CD4-positive, CD25-positive, alpha-beta regulatory T cell (primary cell): ENCODE data around the gene LZTFL1. TPM values are rescaled to one million over a fixed set of nuclear protein-coding genes. Genes with fewer than 3 reads are reported as not detected.

Source experiments
- ATAC-seq, 2 donors: fragments of 150-1000 bp; cut with Tn5 transposase; one replicate each; pipeline ENCODE4 v1.10.0; 2021; ENCODE audit warnings: low read depth in 2 of 2, moderate number of reproducible peaks in 2 of 2, moderate library complexity in 1 of 2
- DNase-seq, 3 donors: peaks; one replicate each; pipeline versions ENCODE4 v3.0.0 to v3.0.0-alpha.2; 2012 to 2022; ENCODE audit warnings: mixed read lengths in 1 of 3
- H3K27ac ChIP-seq: one replicate; pipeline ENCODE4 v1.7.0; 2013; ENCODE audit warnings: mild to moderate bottlenecking, low read length; ENCODE audit not compliant: insufficient read depth, poor library complexity, severe bottlenecking
- H3K27me3 ChIP-seq: one replicate; pipeline ENCODE4 v1.7.0; 2013; ENCODE audit warnings: low read length; ENCODE audit not compliant: control insufficient read depth, insufficient read depth
- H3K36me3 ChIP-seq: one replicate; pipeline ENCODE4 v1.7.0; 2013; ENCODE audit warnings: mild to moderate bottlenecking, low read length, moderate library complexity; ENCODE audit not compliant: control insufficient read depth, insufficient read depth
- H3K4me1 ChIP-seq: 2 replicates; pipeline ENCODE4 v1.7.0; 2013; ENCODE audit warnings: mild to moderate bottlenecking, low read length; ENCODE audit not compliant: insufficient read depth, control insufficient read depth, poor library complexity, severe bottlenecking
- H3K4me3 ChIP-seq: one replicate; pipeline ENCODE4 v1.7.0; 2013; ENCODE audit warnings: low read depth, mild to moderate bottlenecking, low read length, moderate library complexity
- H3K9me3 ChIP-seq, 2 experiments: 1 replicate in 1 of 2; 2 replicates in 1 of 2; pipeline ENCODE4 v1.7.0; 2013; ENCODE audit warnings: low read length in 2 of 2, mild to moderate bottlenecking in 1 of 2, moderate library complexity in 1 of 2; ENCODE audit not compliant: control insufficient read depth in 2 of 2
- H3K27ac Mint-ChIP-seq, 3 donors: one replicate each; pipeline ENCODE4 v1.8.0; 2020 to 2022; ENCODE audit warnings: mild to moderate bottlenecking in 3 of 3, mixed read lengths in 3 of 3, moderate library complexity in 2 of 3
- H3K27me3 Mint-ChIP-seq: one replicate; pipeline ENCODE4 v1.8.0; 2022; ENCODE audit warnings: mild to moderate bottlenecking, mixed read lengths
- H3K36me3 Mint-ChIP-seq: one replicate; pipeline ENCODE4 v1.8.0; 2020; ENCODE audit warnings: mixed read lengths
- H3K4me1 Mint-ChIP-seq, 4 donors: one replicate each; pipeline ENCODE4 v1.8.0; 2020 to 2022; ENCODE audit warnings: mixed read lengths in 4 of 4, mild to moderate bottlenecking in 1 of 4
- H3K4me3 Mint-ChIP-seq, 4 donors: one replicate each; pipeline ENCODE4 v1.8.0; 2020 to 2022; ENCODE audit warnings: mild to moderate bottlenecking in 4 of 4, mixed read lengths in 4 of 4, moderate library complexity in 3 of 4
- H3K9me3 Mint-ChIP-seq, 7 donors: one replicate each; pipeline ENCODE4 v1.8.0; 2020 to 2022; ENCODE audit warnings: mixed read lengths in 7 of 7, mild to moderate bottlenecking in 3 of 7, moderate library complexity in 2 of 7
- polyA plus RNA-seq, 4 donors: library from polyadenylated mRNA; unstranded; fragments of 300-500 nt; fragmentation: Illumina TruSeq; gene quantifications; one replicate each; pipeline ENCODE4 v1.2.3, GENCODE V29; 2021
- total RNA-seq: library from RNA; stranded (reverse); gene quantifications from one replicate; pipeline ENCODE4 v1.2.3, GENCODE V29; 2022

The LZTFL1 gene
- total and polyA plus RNA-seq, 5 donors from 2014 or later, result 6.4 to 14.6 (median 11.1) TPM

DNA sequence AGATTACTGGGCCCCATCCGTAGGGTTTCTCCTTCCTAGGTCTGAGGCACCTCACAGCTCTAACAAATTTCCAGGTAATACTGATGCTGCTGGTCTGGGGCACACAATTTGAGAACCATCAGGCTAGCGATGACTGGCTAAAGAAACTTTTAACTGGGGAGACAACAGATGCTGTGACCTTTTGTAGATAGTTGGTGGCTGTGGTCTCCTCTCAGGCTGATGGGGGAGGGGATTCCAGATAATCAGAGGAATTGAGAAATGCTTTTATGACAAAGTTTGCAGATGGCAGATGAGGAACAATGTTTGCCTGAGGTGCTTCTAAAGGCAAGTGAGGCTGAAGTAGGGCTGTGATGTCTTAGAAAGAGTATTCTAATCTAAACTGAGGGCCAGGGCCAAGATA is 30.6 kb upstream of the LZTFL1 start:
- Mint-ChIP-seq H3K4me3 (no peak overlapping the region), H3K36me3 (peaks cover 4% of the 10 kb centered on the region), H3K9me3 (peaks cover 0 to 6% (median 2%) of the 10 kb centered on the region in 7 donors), H3K27ac (no peak overlapping the region), H3K27me3 (peaks cover 44% of the 10 kb centered on the region), H3K4me1 (peaks cover 22 to 54% (median 31%) of the 10 kb centered on the region in 4 donors)
- peaks cover 7% of the 10 kb centered on the region for H3K27me3 ChIP-seq
- H3K4me1 ChIP-seq, result peaks cover 27% of the 10 kb centered on the region
- no peak overlapping the region for H3K27ac ChIP-seq
- ATAC-seq, result no peak
- no peak overlapping the region for H3K4me3 ChIP-seq
- no peaks in the 10 kb centered on the region for H3K36me3 ChIP-seq
- DNase-seq, result no peak
- no peaks in the 10 kb centered on the region for H3K9me3 ChIP-seq

DNA sequence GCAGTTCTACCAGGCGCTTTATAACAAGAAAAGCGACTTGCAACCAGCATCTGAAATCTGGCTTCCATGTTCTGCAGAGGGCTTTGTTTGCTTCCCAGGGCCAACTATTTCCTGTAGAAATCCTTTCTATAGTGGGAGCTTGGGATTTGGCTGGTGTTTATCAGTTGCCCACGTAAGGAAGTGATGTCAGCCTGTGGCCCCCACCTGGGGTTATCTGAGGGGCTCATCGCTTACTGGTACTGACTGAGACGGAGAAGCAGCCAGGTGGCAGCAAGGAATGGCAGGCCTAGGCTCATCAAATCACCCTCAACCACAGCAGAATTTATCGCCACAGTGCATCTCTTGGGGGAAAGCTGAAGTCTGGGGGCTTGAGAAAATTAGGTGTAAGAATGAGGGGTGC is 29.9 kb upstream of the LZTFL1 start:
- Histone ChIP-seq H3K9me3 (no peaks in the 10 kb centered on the region), H3K36me3 (no peaks in the 10 kb centered on the region), H3K4me1 (peaks cover 27% of the 10 kb centered on the region), H3K27me3 (peaks cover 7% of the 10 kb centered on the region), H3K27ac (no peak overlapping the region), H3K4me3 (no peak overlapping the region)
- Mint-ChIP-seq H3K9me3 (peaks cover 0 to 6% (median 2%) of the 10 kb centered on the region in 7 donors), H3K27ac (no peak overlapping the region), H3K27me3 (peaks cover 49% of the 10 kb centered on the region), H3K4me3 (no peak overlapping the region), H3K36me3 (peaks cover 4% of the 10 kb centered on the region), H3K4me1 (peaks cover 24 to 60% (median 31%) of the 10 kb centered on the region in 4 donors)
- no peak for ATAC-seq
- DNase-seq, result no peak

DNA sequence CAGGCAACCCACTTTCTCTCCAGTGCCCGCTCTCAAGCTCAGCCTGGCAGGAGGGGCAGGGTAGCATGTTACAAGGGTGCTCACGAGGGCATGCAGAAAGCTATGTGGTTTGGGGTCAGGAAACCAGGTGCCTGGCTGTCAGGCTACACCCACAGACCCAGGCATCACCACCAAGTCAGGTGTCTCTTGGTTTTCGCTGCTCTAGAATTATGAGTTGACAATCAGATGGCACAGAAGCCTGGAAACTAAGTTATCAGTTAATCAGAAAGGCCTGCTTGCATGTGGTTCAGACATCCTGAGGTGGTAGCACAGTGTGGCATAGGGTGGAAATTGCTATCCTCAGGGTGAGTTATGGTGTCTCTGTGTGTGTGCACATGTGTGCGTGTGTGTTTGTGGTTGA is 28.2 kb upstream of the LZTFL1 start:
- H3K4me3 Mint-ChIP-seq, result peak overlapping the region in 3 of 4 donors; percentile 15 to 46 (median 23)
- Histone ChIP-seq H3K27me3 (peaks cover 14% of the 10 kb centered on the region), H3K9me3 (no peaks in the 10 kb centered on the region), H3K4me1 (peaks cover 27% of the 10 kb centered on the region), H3K36me3 (no peaks in the 10 kb centered on the region), H3K4me3 (peak overlapping the region; percentile 38), H3K27ac (no peak overlapping the region)
- peaks cover 4% of the 10 kb centered on the region for H3K36me3 Mint-ChIP-seq
- ATAC-seq (peak; percentile 91 to 94), DNase-seq (peak; percentile 51 to 86 (median 83))
- peaks cover 0 to 6% (median 2%) of the 10 kb centered on the region in 7 donors for H3K9me3 Mint-ChIP-seq
- H3K27me3 Mint-ChIP-seq, result peaks cover 54% of the 10 kb centered on the region
- peaks cover 21 to 60% (median 31%) of the 10 kb centered on the region in 4 donors for H3K4me1 Mint-ChIP-seq
- H3K27ac Mint-ChIP-seq, result peak overlapping the region; percentile 15 to 67 (median 44)

DNA sequence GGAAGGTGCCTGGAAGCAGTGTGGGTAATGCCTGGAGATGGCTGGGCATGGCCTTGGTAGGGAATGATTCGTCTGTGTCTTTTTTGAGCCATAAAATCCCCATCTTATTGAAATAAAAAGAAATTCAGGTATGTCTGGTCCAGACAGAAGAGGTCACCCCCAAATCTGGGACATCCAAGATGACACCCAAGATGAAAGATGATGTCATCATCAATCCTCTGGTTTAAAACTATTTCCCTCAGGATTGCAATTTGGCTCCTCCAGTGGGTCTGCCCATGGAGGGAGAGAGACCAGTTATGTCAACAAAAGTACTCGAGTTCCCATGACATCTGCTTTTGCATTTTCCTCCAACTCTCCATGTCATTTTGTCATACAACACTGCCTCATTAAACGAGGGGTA is 27.7 kb upstream of the LZTFL1 start:
- no peak for ATAC-seq
- Histone ChIP-seq H3K27me3 (peaks cover 12% of the 10 kb centered on the region), H3K36me3 (no peaks in the 10 kb centered on the region), H3K9me3 (no peaks in the 10 kb centered on the region), H3K4me3 (peak overlapping the region; percentile 28), H3K4me1 (peaks cover 27% of the 10 kb centered on the region), H3K27ac (no peak overlapping the region)
- peaks cover 53% of the 10 kb centered on the region for H3K27me3 Mint-ChIP-seq
- H3K4me1 Mint-ChIP-seq, result peaks cover 18 to 58% (median 31%) of the 10 kb centered on the region in 4 donors
- H3K4me3 Mint-ChIP-seq, result peak overlapping the region in 3 of 4 donors; percentile 23 to 46 (median 33)
- H3K36me3 Mint-ChIP-seq, result peaks cover 4% of the 10 kb centered on the region
- H3K9me3 Mint-ChIP-seq, result peaks cover 0 to 6% (median 2%) of the 10 kb centered on the region in 7 donors
- peak overlapping the region in 2 of 3 donors; percentile 15 to 67 for H3K27ac Mint-ChIP-seq
- DNase-seq, result no peak

DNA sequence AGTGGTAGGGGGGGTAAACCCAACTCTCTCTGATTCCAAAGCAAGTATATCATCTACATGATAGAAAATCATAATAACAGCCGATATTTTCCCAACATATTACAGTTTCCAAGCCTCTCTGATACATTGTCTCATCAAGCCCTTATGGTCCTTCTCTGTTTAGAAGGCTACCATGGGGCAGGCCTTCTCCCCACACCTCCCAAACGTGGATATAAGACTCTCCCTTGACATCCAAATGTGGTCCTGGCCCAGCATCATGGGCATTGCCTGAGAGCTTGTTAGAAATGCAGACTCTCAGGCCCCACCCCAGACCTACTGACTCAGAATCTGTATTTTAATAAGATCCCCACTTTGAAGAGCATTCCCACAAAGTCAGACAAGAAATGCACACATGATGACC is 26.7 kb upstream of the LZTFL1 start:
- Histone ChIP-seq H3K4me1 (peaks cover 27% of the 10 kb centered on the region), H3K27ac (no peak overlapping the region), H3K9me3 (peaks cover under 1 to 4% of the 10 kb centered on the region in 2 experiments), H3K27me3 (peaks cover 13% of the 10 kb centered on the region), H3K36me3 (no peaks in the 10 kb centered on the region), H3K4me3 (no peak overlapping the region)
- Mint-ChIP-seq H3K27me3 (peaks cover 47% of the 10 kb centered on the region), H3K4me3 (no peak overlapping the region), H3K36me3 (peaks cover 2% of the 10 kb centered on the region), H3K9me3 (peaks cover 0 to 3% (median 1%) of the 10 kb centered on the region in 7 donors), H3K27ac (peak overlapping the region in 2 of 3 donors; percentile 6 to 62), H3K4me1 (peaks cover 13 to 51% (median 31%) of the 10 kb centered on the region in 4 donors)
- DNase-seq (no peak), ATAC-seq (no peak)

DNA sequence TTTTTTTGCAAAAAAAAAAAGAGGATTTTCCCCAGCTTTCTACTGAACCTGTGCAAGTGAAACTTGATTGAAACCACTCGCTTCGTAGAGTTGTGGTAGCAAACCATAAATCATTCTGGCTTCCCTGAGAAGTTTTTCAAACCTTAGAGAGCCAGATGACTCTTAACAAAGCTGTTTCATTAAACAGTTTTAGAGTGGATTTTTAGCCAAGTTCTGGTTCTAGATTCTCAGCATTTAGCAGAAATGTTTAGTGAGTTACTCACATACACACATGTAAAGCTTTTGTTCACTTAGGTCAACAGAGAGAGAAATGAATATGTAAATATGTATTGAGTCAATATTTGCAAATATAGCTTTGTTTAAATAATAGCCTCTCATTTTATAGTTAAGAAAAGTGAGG is 26.3 kb upstream of the LZTFL1 start:
- Histone ChIP-seq H3K27me3 (peaks cover 14% of the 10 kb centered on the region), H3K27ac (no peak overlapping the region), H3K4me1 (peaks cover 27% of the 10 kb centered on the region), H3K4me3 (no peak overlapping the region), H3K9me3 (peaks cover 5 to 8% of the 10 kb centered on the region in 2 experiments), H3K36me3 (no peaks in the 10 kb centered on the region)
- H3K9me3 Mint-ChIP-seq, result peaks cover 0 to 6% (median 5%) of the 10 kb centered on the region in 7 donors
- ATAC-seq (no peak), DNase-seq (no peak)
- H3K4me3 Mint-ChIP-seq, result no peak overlapping the region
- H3K4me1 Mint-ChIP-seq, result peaks cover 11 to 51% (median 31%) of the 10 kb centered on the region in 4 donors
- peaks cover 49% of the 10 kb centered on the region for H3K27me3 Mint-ChIP-seq
- H3K36me3 Mint-ChIP-seq, result no peaks in the 10 kb centered on the region
- H3K27ac Mint-ChIP-seq, result no peak overlapping the region

DNA sequence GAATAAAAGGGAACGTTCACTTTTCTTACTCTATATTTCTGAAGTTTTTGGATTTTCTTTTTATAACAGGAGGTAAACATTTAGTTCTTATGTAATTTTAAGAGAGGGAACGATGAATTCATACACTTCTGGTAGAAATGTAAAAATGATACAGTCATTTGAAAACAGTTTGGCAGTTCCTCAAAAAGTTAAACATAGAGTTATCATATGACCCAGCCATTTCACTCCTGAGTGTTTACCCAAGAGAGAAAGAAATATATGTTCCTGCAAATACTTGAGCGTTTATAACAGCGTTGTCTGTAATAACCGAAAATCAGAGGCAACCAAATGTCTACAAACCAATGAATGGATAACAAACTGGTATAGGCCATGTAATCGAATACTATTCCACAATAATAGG is 23.6 kb upstream of the LZTFL1 start:
- Histone ChIP-seq H3K4me1 (peaks cover 17% of the 10 kb centered on the region), H3K36me3 (no peaks in the 10 kb centered on the region), H3K9me3 (peaks cover 7 to 11% of the 10 kb centered on the region in 2 experiments), H3K4me3 (no peak overlapping the region), H3K27me3 (peaks cover 17% of the 10 kb centered on the region), H3K27ac (no peak overlapping the region)
- no peak for DNase-seq
- no peak for ATAC-seq
- Mint-ChIP-seq H3K27me3 (peaks cover 65% of the 10 kb centered on the region), H3K27ac (no peak overlapping the region), H3K4me1 (peaks cover 14 to 45% (median 32%) of the 10 kb centered on the region in 4 donors), H3K9me3 (peaks cover 0 to 9% (median 5%) of the 10 kb centered on the region in 7 donors), H3K4me3 (peak overlapping the region in 1 of 4 donors; percentile 2), H3K36me3 (peaks cover 4% of the 10 kb centered on the region)
